Measurements from ENCODE around the gene SNRNP25.

Gene SNRNP25

GRCh38 chr16:66309-67182 is 12.9 kb downstream of the SNRNP25 start:
- TF ChIP-seq CTCF (IDR thresholded peaks at IDR 0.05; ENCODE audit: insufficient read depth, low read depth, low read length, missing control alignments) = no peak

GRCh38 chr16:67183-67791 is 13.7 kb downstream of the SNRNP25 start:
- no peak for DNase-seq (ENCODE audit: low read depth)
- H3K4me3 ChIP-seq (ENCODE audit: low read depth, low read length) = no peak overlapping the region
- TF ChIP-seq CTCF (IDR thresholded peaks at IDR 0.05; ENCODE audit: insufficient read depth, low read depth, low read length, missing control alignments) = no peak

More at GRCh38 chr16:66309-67182, 12.9 kb downstream of the SNRNP25 start:
- H3K4me3 ChIP-seq (ENCODE audit: low read depth, low read length) = no peak overlapping the region
- DNase-seq (ENCODE audit: low read depth) = no peak

GRCh38 chr16:67884-68789 is 14.5 kb downstream of the SNRNP25 start:
- TF ChIP-seq CTCF (IDR thresholded peaks at IDR 0.05; ENCODE audit: insufficient read depth, low read depth, low read length, missing control alignments) = no peak
- no peak overlapping the region for H3K4me3 ChIP-seq (ENCODE audit: low read depth, low read length)
- DNase-seq (ENCODE audit: low read depth) = no peak

- no peak overlapping the region for H3K4me3 ChIP-seq (ENCODE audit: low read depth, low read length)
- no peak for DNase-seq (ENCODE audit: low read depth)
- no peak for TF ChIP-seq CTCF (IDR thresholded peaks at IDR 0.05; ENCODE audit: insufficient read depth, low read depth, low read length, missing control alignments)
These were observed 15.6 kb downstream of the SNRNP25 start for GRCh38 chr16:69181-69580.

DNA sequence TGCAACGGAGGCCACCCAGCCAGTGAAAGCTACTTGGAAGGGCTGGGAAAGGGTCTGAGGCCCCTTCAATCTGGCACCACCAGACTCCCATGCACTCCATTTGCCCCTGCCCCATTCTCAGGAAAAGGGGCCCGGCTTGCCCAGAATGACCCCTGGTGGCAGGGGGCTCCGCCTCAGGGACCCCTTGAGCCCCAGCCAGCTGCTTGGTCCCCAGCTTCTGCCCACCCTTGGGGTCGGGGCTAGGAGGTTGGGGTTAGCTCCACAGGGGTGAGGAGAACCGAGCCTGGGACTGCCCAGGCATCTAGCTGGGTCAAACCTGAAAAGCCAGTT is 17.5 kb downstream of the SNRNP25 start:
- no peak overlapping the region for H3K4me3 ChIP-seq (ENCODE audit: low read depth, low read length)
- DNase-seq (ENCODE audit: low read depth) = no peak
- TF ChIP-seq CTCF (IDR thresholded peaks at IDR 0.05; ENCODE audit: insufficient read depth, low read depth, low read length, missing control alignments) = no peak

GRCh38 chr16:71540-72401 is 18.1 kb downstream of the SNRNP25 start:
- DNase-seq (ENCODE audit: low read depth) = no peak
- TF ChIP-seq CTCF (IDR thresholded peaks at IDR 0.05; ENCODE audit: insufficient read depth, low read depth, low read length, missing control alignments) = no peak
- no peak overlapping the region; the same call in 1 of the 2 replicates for H3K4me3 ChIP-seq (ENCODE audit: low read depth, low read length)

Measured in GM12865 (cell line).